IPS DF 19.7 (cell line): ENCODE results near the gene CHRNA9.
"Not testable (repeated sequence)": the region's sequence is repeated elsewhere in the genome, so short reads cannot be mapped to it uniquely, and the experiment has no call there.

ENCODE experiments used
- DNase-seq: peaks from one replicate; pipeline ENCODE4 v3.0.0-alpha.2; 2013; ENCODE audit warnings: low read depth, low spot score

Gene CHRNA9

DNA sequence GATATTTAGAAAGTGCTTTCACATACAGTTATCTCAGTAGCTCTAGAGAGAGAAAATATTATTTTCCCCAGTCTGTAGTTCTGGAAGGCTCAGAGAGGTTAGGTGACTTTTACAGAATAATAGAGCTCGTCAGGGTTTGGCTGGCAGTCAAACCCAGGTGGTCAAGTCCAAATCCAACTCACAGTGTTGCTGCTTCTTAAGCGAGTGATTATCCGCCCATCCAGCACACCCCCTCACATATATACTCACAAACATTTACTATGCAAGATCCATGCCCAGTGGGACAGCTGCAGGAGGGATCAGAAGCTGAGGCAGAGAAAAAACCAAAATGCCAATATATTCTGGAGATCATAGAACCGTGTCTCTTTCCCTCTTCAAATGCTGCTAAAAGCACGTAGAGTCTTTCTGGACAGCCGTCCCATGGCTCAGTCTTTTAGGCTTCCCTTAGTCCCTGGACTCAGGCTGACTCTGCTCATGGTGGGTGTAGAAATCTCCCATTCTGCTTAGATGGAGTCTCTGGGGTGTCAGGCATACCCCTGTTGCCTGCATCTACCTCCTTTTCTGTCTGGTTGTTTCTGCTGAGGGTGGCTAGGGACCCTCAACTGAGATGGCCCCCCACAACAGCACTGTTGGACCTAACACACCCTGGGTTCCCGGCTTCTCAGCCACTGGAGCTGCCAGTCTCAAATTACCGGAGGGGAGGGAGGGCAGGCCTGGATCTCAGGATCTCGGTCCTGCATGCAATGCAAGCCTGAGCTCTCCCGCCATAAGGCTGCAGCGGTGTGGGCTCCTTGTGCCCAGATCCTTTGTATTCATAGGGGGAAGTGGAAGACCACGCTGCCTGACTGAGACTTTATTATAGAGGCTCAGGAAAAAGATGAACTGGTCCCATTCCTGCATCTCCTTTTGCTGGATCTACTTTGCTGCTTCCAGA is at the start of gene CHRNA9:
TSS of gene CHRNA9 (plus strand) at position 743 of the 934 bp plus-strand sequence. CDS start at position 878, 135 bp downstream.
- no peak for DNase-seq

- no peak for DNase-seq
These were observed 49.4 kb upstream of the CHRNA9 start for GRCh38 chr4:40285692-40286091.

DNA sequence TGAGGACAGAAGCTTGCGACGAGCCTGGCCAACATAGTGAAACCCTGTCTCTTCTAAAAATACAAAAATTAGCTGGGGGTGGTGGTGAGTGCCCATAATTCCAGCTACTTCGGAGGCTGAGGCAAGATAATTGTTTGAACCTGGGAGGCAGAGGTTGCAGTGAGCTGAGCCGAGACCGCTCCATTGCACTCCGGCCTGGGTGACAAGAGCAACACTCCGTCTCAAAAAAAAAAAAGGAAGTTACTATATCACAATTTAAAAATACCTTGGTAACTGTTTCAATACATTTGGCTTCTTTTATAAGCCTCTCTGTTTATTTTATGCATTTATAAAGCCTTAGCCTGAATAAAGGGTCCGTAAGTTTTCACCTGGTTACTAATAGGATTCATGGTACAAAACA is 46.6 kb upstream of the CHRNA9 start:
- no peak for DNase-seq

- no peak for DNase-seq
These were observed 45.6 kb upstream of the CHRNA9 start for GRCh38 chr4:40289366-40290188.

- DNase-seq: not testable (repeated sequence)
These were observed 44.4 kb upstream of the CHRNA9 start for GRCh38 chr4:40290611-40291186.

GRCh38 chr4:40292313-40292759 is 42.8 kb upstream of the CHRNA9 start:
- DNase-seq: no peak

DNA sequence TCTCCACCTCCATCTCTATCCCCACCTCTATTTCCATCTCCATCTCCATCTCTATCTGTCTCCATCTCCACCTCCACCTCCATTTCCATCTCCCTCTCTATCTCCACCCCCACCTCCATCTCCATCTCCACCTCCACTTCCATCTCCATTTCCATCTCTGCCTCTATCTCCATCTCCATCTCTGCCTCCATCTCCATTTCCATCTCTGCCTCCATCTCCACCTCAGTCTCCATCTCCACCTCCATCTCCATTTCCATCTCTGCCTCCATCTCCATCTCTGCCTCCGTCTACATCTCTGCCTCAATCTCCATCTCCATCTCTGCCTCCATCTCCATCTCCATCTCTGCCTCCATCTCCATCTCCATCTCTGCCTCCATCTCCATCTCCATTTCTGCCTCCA is 40.8 kb upstream of the CHRNA9 start:
- DNase-seq: no peak

- not testable (repeated sequence) for DNase-seq
These were observed 40.1 kb upstream of the CHRNA9 start for GRCh38 chr4:40295030-40295429.

DNA sequence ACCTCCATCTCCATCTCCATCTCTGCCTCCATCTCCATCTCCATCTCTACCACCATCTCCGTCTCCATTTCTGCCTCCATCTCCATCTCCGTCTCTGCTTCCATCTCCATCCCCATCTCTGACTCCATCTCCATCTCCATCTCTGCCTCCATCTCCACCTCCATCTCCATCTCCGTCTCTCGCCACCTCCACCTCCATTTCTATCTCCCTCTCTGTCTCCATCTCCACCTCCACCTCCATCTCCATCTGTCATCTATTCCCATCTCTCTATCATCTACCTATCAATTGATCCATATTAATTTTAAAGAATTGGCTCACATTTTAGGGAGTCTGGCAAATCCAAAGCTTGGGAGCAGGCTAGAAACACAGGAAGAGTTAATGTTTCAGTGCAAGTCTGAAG is 39.6 kb upstream of the CHRNA9 start:
- no peak for DNase-seq

DNA sequence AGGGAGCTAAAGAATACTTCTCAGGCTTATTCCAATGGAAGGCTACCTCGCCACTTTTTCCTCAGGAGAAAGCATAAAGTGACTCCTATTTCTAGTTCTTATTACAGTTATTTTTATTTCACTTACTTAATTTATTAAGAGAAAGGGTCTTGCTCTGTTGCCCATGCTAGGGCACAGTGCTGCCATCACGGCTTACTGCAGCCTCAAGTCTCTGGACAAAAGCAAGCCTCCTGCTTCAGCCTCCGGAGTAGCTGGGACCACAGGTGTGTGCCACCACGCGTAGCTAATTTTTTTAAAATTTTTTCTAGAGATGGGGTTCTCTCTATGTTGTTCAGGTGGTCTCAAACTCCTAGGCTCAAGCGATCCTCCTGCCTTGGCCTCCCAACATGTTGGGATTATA is 36.0 kb upstream of the CHRNA9 start:
- DNase-seq: no peak

DNA sequence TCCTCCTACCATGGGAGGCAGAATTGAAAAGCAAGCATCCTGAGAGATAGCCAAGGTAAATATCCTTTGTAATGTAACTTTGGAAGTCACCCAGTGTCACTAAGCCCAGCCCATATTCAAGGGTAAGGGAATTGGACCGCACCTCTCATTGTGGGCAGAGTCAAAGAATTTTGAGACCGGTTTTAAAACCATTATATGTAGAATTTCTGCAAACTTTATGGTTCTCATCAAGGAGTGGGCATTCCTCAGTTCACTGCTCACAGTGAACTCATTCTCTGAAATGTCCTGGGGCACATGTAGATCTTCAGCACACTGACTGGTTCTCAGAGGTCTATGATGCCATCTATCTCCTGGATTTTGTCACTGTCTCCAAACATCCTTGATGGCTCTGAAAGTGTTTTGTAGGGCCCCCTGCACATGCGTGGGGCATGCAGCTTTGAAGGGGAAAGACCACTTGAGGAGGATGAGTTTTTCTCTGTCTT is 35.3 kb upstream of the CHRNA9 start:
- no peak for DNase-seq

DNA sequence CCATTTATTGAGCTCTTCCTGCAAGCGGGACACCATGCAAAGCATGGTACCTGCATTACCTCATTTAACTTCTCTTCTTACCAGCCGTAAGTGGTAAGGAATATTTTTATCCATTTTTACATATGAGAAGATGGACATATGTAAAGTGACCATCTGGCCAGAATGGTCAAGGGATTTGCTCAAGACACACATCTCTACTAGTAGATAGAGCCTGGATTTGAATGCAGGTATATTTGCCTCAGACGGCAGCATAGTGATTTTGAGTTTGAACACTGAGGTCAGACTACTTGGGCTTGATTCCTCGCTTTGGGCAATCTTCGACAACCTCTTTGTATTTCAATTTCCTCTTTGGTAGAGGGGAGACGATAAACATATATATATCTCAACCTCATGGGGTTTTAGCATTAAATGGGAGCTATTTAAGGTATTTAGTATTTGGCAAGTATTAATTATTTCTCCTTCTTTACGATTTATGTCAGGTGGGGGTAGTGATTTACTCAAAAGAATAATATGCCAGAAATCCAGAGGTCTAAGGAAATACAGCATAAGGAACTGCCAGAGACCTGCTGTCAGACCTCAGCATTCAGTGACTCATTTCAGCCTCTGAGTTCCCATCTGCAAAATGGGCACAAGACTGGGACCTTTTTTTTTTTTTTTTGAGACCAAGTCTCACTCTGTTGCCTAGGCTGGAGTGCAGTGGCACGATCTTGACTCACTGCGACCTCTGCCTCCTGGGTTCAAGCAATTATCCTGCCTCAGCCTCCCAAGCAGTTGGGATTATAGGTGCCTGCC is 34.6 kb upstream of the CHRNA9 start:
- DNase-seq: no peak

- no peak for DNase-seq
These were observed 33.5 kb upstream of the CHRNA9 start for GRCh38 chr4:40301603-40302002.

DNA sequence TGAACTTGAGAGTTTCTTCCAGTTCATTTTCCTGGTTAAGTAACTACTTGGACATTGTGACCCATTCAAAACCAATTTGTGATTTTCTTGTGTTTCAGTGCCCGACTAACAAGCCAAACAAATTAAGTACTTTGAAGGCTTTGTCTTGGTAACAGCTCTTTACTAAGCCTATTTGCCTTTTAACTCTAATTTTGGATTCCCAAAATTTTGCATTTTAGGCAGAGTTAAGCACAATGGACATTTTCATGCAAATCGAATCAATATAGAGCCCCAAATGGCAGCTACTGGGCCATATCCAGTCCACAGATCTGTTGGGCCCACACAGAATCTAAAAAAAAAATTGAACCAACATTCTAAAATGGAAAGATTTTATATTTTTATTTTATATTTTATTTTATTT is 31.4 kb upstream of the CHRNA9 start:
- DNase-seq: no peak

GRCh38 chr4:40305328-40306170 is 29.6 kb upstream of the CHRNA9 start:
- DNase-seq: no peak

GRCh38 chr4:40306226-40306625 is 28.9 kb upstream of the CHRNA9 start:
- no peak for DNase-seq

GRCh38 chr4:40306976-40307375 is 28.2 kb upstream of the CHRNA9 start:
- DNase-seq: no peak

- DNase-seq: no peak
These were observed 27.3 kb upstream of the CHRNA9 start for GRCh38 chr4:40307627-40308497.

DNA sequence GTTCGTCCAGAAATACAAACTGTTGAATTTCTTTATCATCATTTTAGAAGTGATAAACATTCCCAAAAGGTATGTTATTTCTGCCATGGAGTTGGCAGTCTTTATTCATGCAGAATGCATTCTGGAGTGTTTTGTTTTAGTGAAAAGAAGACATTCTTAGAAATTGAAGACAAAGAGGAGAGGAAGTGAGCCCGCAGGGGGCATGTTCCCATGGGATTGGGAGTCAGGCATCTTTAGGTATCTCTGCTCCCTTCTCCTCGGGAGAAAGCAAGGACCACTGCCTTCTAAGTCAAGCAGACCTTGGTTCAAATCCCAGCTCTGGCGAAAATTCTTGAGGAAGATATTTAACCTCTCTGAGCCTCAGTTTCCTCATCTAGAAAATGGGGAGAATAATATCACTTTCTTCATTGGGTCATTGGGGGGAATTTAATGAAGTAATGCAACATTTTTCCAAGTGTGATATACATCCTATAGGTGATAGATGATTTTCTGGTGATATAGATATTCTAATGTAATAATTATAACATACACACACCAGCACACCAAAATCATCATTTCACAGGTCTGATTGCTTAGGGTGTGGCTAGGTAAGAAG is 26.5 kb upstream of the CHRNA9 start:
- DNase-seq: no peak
